Measurements from ENCODE around the gene SLC6A11.

- TF ChIP-seq POLR2A (IDR thresholded peaks at IDR 0.05) (no peak), EP300 (IDR thresholded peaks at IDR 0.05) (no peak)
Observed at GRCh38 chr3:10780922-10781321, 35.1 kb upstream of the SLC6A11 start.
